ENCODE data around the gene ELFN2. TPM values are rescaled to one million over a fixed set of nuclear protein-coding genes. Genes with fewer than 3 reads are reported as not detected.

ELFN2 gene
- polyA plus RNA-seq, 3 donors = 0.01 TPM; not detected in 2

DNA sequence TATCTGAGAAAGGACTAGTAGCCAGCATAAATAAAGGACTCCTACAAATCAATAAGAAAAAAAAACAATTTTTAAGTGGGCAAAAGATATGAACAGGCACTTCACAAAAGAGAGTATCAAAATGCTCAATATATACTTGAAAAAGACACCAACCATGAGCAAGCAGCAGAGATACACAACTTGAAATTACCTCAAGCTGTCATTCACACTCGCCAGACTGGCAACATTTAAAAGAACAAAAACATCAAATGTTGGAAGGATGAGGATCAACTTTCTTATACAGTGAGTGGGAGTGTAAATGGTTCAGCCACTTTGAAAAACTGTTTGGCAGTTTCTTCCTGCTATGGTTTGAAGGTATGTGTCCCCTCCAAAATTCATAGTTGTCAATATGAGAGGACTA, 23.9 kb upstream of the ELFN2 start:
- Mint-ChIP-seq H3K36me3 (no peaks in the 10 kb centered on the region), H3K27ac (no peak overlapping the region), H3K4me1 (peaks cover 25% of the 10 kb centered on the region), H3K4me3 (no peak overlapping the region), H3K27me3 (ENCODE audit: low read depth in 3 of 3) (peaks cover 6 to 20% (median 15%) of the 10 kb centered on the region in 3 donors), H3K9me3 (peaks cover 0 to 1% (median 0%) of the 10 kb centered on the region in 7 donors)
- WGBS (ENCODE audit: insufficient coverage) = no CpG with 5 or more reads among the region's 1 CpG
- no peak for TF ChIP-seq CTCF (IDR thresholded peaks at IDR 0.05)
- no peak overlapping the region for H3K9ac ChIP-seq (ENCODE audit: insufficient read depth, low read length, poor library complexity, severe bottlenecking)
- H3K27ac ChIP-seq (ENCODE audit: low read depth in 1 of 2, low read length in 2 of 2) = no peak overlapping the region
- peaks cover 22 to 27% of the 10 kb centered on the region in 2 donors for H3K4me1 ChIP-seq (ENCODE audit: control insufficient read depth in 1 of 2, insufficient read depth in 2 of 2, low read length in 2 of 2)
- no peak overlapping the region for H2AFZ ChIP-seq (ENCODE audit: insufficient read depth, low read depth, low read length, poor library complexity, severe bottlenecking)
- no peaks in the 10 kb centered on the region for H3K79me2 ChIP-seq (ENCODE audit: insufficient read depth, low read length)
- no peaks in the 10 kb centered on the region for H3K36me3 ChIP-seq (replicated peaks in 1 of 2; ENCODE audit: control insufficient read depth in 1 of 2, insufficient read depth in 2 of 2, low read length in 2 of 2)
- DNase-seq = no peak
- H3K9me3 ChIP-seq (replicated peaks in 1 of 2; ENCODE audit: control insufficient read depth in 1 of 2, insufficient read depth in 1 of 2, low read length in 2 of 2) = no peaks in the 10 kb centered on the region
- H3K4me3 ChIP-seq (replicated peaks in 1 of 3; ENCODE audit: low read depth in 2 of 3, low read length in 3 of 3) = no peak overlapping the region
- no peaks in the 10 kb centered on the region for H3K27me3 ChIP-seq (ENCODE audit: control insufficient read depth in 2 of 2, insufficient read depth in 2 of 2, low read length in 2 of 2)
- intact Hi-C loops (cut with micrococcal nuclease) = no loop called here
- no peaks in the 10 kb centered on the region for H4K20me1 ChIP-seq (ENCODE audit: insufficient read depth, low read length)
- no peak overlapping the region for H3K4me2 ChIP-seq (replicated peaks; ENCODE audit: extremely low read depth, low read length, poor library complexity, severe bottlenecking)

- peaks cover 20% of the 10 kb centered on the region for H3K4me1 Mint-ChIP-seq
- no peak overlapping the region for H3K4me3 Mint-ChIP-seq
- peak in 1 of 3 donors; percentile 17 for DNase-seq
- peaks cover 9 to 15% (median 13%) of the 10 kb centered on the region in 3 donors for H3K27me3 Mint-ChIP-seq (ENCODE audit: low read depth in 3 of 3)
- Histone ChIP-seq H4K20me1 (ENCODE audit: insufficient read depth, low read length) (no peaks in the 10 kb centered on the region), H3K4me2 (replicated peaks; ENCODE audit: extremely low read depth, low read length, poor library complexity, severe bottlenecking) (no peak overlapping the region), H3K4me1 (ENCODE audit: control insufficient read depth in 1 of 2, insufficient read depth in 2 of 2, low read length in 2 of 2) (peaks cover 24 to 30% of the 10 kb centered on the region in 2 donors), H3K9me3 (replicated peaks in 1 of 2; ENCODE audit: control insufficient read depth in 1 of 2, insufficient read depth in 1 of 2, low read length in 2 of 2) (no peaks in the 10 kb centered on the region), H2AFZ (ENCODE audit: insufficient read depth, low read depth, low read length, poor library complexity, severe bottlenecking) (no peak overlapping the region), H3K79me2 (ENCODE audit: insufficient read depth, low read length) (no peaks in the 10 kb centered on the region), H3K9ac (ENCODE audit: insufficient read depth, low read length, poor library complexity, severe bottlenecking) (peak overlapping the region; percentile 21), H3K36me3 (replicated peaks in 1 of 2; ENCODE audit: control insufficient read depth in 1 of 2, insufficient read depth in 2 of 2, low read length in 2 of 2) (no peaks in the 10 kb centered on the region), H3K27ac (ENCODE audit: low read depth in 1 of 2, low read length in 2 of 2) (no peak overlapping the region), H3K4me3 (replicated peaks in 1 of 3; ENCODE audit: low read depth in 2 of 3, low read length in 3 of 3) (no peak overlapping the region), H3K27me3 (ENCODE audit: control insufficient read depth in 2 of 2, insufficient read depth in 2 of 2, low read length in 2 of 2) (no peaks in the 10 kb centered on the region)
- peak; percentile 10 for TF ChIP-seq CTCF (IDR thresholded peaks at IDR 0.05)
- 30% methylated on average over 7 of the region's 15 CpGs for WGBS (ENCODE audit: insufficient coverage)
- peaks cover 0 to 1% (median 0%) of the 10 kb centered on the region in 7 donors for H3K9me3 Mint-ChIP-seq
- H3K27ac Mint-ChIP-seq = peak overlapping the region in 1 of 7 donors; percentile 15
- intact Hi-C loops (cut with micrococcal nuclease) = no loop called here
- no peaks in the 10 kb centered on the region for H3K36me3 Mint-ChIP-seq
Observed at GRCh38 chr22:37449331-37450001, 22.2 kb upstream of the ELFN2 start.
